Measurements from ENCODE around the gene NR4A2.

NR4A2 gene

GRCh38 chr2:156332534-156333273, at the start of gene NR4A2:
NR4A2 (minus strand) TSS chr2:156332721; CDS start chr2:156330186, 2,535 bp downstream.
- DNase-seq (ENCODE audit: low read depth, low spot score): peak; percentile 83

- DNase-seq (ENCODE audit: low read depth, low spot score): no peak
These were observed 47.7 kb upstream of the NR4A2 start for GRCh38 chr2:156380117-156380645.

- no peak for DNase-seq (ENCODE audit: low read depth, low spot score)
These were observed 47.2 kb upstream of the NR4A2 start for GRCh38 chr2:156379714-156380113.

GRCh38 chr2:156379071-156379470, 46.5 kb upstream of the NR4A2 start:
- DNase-seq (ENCODE audit: low read depth, low spot score): no peak

GRCh38 chr2:156366753-156367152, 34.2 kb upstream of the NR4A2 start:
- DNase-seq (ENCODE audit: low read depth, low spot score): no peak

GRCh38 chr2:156363141-156363540, 30.6 kb upstream of the NR4A2 start:
- DNase-seq (ENCODE audit: low read depth, low spot score): no peak

GRCh38 chr2:156356014-156356754, 23.7 kb upstream of the NR4A2 start:
- DNase-seq (ENCODE audit: low read depth, low spot score): no peak

GRCh38 chr2:156352911-156353310, 20.4 kb upstream of the NR4A2 start:
- DNase-seq (ENCODE audit: low read depth, low spot score): no peak

- DNase-seq (ENCODE audit: low read depth, low spot score): no peak
These were observed 18.0 kb upstream of the NR4A2 start for GRCh38 chr2:156350374-156351142.

- DNase-seq (ENCODE audit: low read depth, low spot score): no peak
These were observed 17.1 kb upstream of the NR4A2 start for GRCh38 chr2:156349605-156350004.

GRCh38 chr2:156349161-156349560, 16.6 kb upstream of the NR4A2 start:
- DNase-seq (ENCODE audit: low read depth, low spot score): no peak

GRCh38 chr2:156347431-156347830, 14.9 kb upstream of the NR4A2 start:
- DNase-seq (ENCODE audit: low read depth, low spot score): no peak

GRCh38 chr2:156346731-156347130, 14.2 kb upstream of the NR4A2 start:
- no peak for DNase-seq (ENCODE audit: low read depth, low spot score)

- no peak for DNase-seq (ENCODE audit: low read depth, low spot score)
These were observed 13.1 kb upstream of the NR4A2 start for GRCh38 chr2:156345582-156345981.

GRCh38 chr2:156343940-156344301, 11.4 kb upstream of the NR4A2 start:
- no peak for DNase-seq (ENCODE audit: low read depth, low spot score)

- no peak for DNase-seq (ENCODE audit: low read depth, low spot score)
These were observed 10.8 kb upstream of the NR4A2 start for GRCh38 chr2:156343096-156343939.

GRCh38 chr2:156342254-156343095, 10.0 kb upstream of the NR4A2 start:
- DNase-seq (ENCODE audit: low read depth, low spot score): peak; percentile 66

GRCh38 chr2:156341452-156342253, 9.1 kb upstream of the NR4A2 start:
- peak; percentile 73 for DNase-seq (ENCODE audit: low read depth, low spot score)

- DNase-seq (ENCODE audit: low read depth, low spot score): no peak
These were observed 8.4 kb upstream of the NR4A2 start for GRCh38 chr2:156340804-156341451.

Data from activated CD4-positive, CD25-positive, alpha-beta regulatory T cell treated with anti-CD3 and anti-CD28 coated beads, Interleukin-2, amount 50 U/mL, for 16 hours (primary cell).